T-helper 2 cell (primary cell): ENCODE data around the gene DGCR2.
"Not testable (repeated sequence)": the region's sequence is repeated elsewhere in the genome, so short reads cannot be mapped to it uniquely, and the experiment has no call there.

Source experiments
- DNase-seq, 5 experiments: peaks; one replicate each; pipeline versions ENCODE4 v3.0.0 to v3.0.0-alpha.2; 2012 to 2022

Gene DGCR2

GRCh38 chr22:19026080-19026479 is 96.1 kb downstream of the DGCR2 start:
- not testable (repeated sequence) for DNase-seq

GRCh38 chr22:19024956-19025489 is 97.2 kb downstream of the DGCR2 start:
- DNase-seq, result not testable (repeated sequence)

GRCh38 chr22:19023931-19024330 is 98.3 kb downstream of the DGCR2 start:
- DNase-seq, result not testable (repeated sequence)

- DNase-seq, result peak in 2 of 5 experiments; percentile 18 to 76
These were observed 99.5 kb downstream of the DGCR2 start for GRCh38 chr22:19022755-19023154.

GRCh38 chr22:19019679-19020032 is 102.6 kb downstream of the DGCR2 start:
- no peak for DNase-seq

- no peak for DNase-seq
These were observed 103.1 kb downstream of the DGCR2 start for GRCh38 chr22:19019029-19019678.

GRCh38 chr22:19018256-19018655 is 104.0 kb downstream of the DGCR2 start:
- DNase-seq, result no peak

GRCh38 chr22:19016081-19016766 is 106.0 kb downstream of the DGCR2 start:
- no peak for DNase-seq

- DNase-seq, result no peak
These were observed 107.3 kb downstream of the DGCR2 start for GRCh38 chr22:19014886-19015285.

- not testable (repeated sequence) for DNase-seq
These were observed 108.2 kb downstream of the DGCR2 start for GRCh38 chr22:19013881-19014598.

- not testable (repeated sequence) for DNase-seq
These were observed 108.8 kb downstream of the DGCR2 start for GRCh38 chr22:19013411-19013810.

GRCh38 chr22:19012308-19012986 is 109.8 kb downstream of the DGCR2 start:
- no peak for DNase-seq

- not testable (repeated sequence) for DNase-seq
These were observed 110.6 kb downstream of the DGCR2 start for GRCh38 chr22:19011611-19012010.

- no peak for DNase-seq
These were observed 111.1 kb downstream of the DGCR2 start for GRCh38 chr22:19011075-19011474.

- DNase-seq, result no peak
These were observed 116.3 kb downstream of the DGCR2 start for GRCh38 chr22:19005905-19006304.

- no peak for DNase-seq
These were observed 117.7 kb downstream of the DGCR2 start for GRCh38 chr22:19004471-19004870.

GRCh38 chr22:19003508-19003907 is 118.7 kb downstream of the DGCR2 start:
- DNase-seq, result no peak

- DNase-seq, result no peak
These were observed 119.6 kb downstream of the DGCR2 start for GRCh38 chr22:19002684-19003038.

GRCh38 chr22:19001204-19001603 is 121.0 kb downstream of the DGCR2 start:
- DNase-seq, result no peak

- DNase-seq, result not testable (repeated sequence)
These were observed 122.1 kb downstream of the DGCR2 start for GRCh38 chr22:19000106-19000505.

GRCh38 chr22:18999416-18999815 is 122.8 kb downstream of the DGCR2 start:
- no peak for DNase-seq

- DNase-seq, result peak in 1 of 5 experiments; percentile 6
These were observed 123.2 kb downstream of the DGCR2 start for GRCh38 chr22:18999008-18999407.

GRCh38 chr22:18997925-18998315 is 124.3 kb downstream of the DGCR2 start:
- DNase-seq, result no peak
